Subcutaneous abdominal adipose tissue (tissue), 5 donors: ENCODE results near the gene GLB1L.

Source experiments
- H3K27ac ChIP-seq: one replicate; pipeline ENCODE4 v1.7.0; 2013; ENCODE audit warnings: low read depth, mild to moderate bottlenecking, inconsistent platforms, low read length, moderate library complexity
- H3K27me3 ChIP-seq, 5 donors: one replicate each; pipeline ENCODE4 v1.7.0; 2013; ENCODE audit warnings: low read length in 5 of 5, inconsistent platforms in 1 of 5; ENCODE audit not compliant: control insufficient read depth in 5 of 5, insufficient read depth in 4 of 5
- H3K36me3 ChIP-seq, 5 donors: one replicate each; pipeline ENCODE4 v1.7.0; 2013; ENCODE audit warnings: low read length in 5 of 5; ENCODE audit not compliant: control insufficient read depth in 5 of 5, insufficient read depth in 5 of 5
- H3K4me1 ChIP-seq, 5 donors: one replicate each; pipeline ENCODE4 v1.7.0; 2013; ENCODE audit warnings: low read length in 5 of 5, mild to moderate bottlenecking in 3 of 5, moderate library complexity in 1 of 5; ENCODE audit not compliant: control insufficient read depth in 5 of 5, insufficient read depth in 5 of 5
- H3K4me3 ChIP-seq, 5 donors: one replicate each; pipeline ENCODE4 v1.7.0; 2013; ENCODE audit warnings: low read length in 5 of 5, low read depth in 1 of 5
- H3K9ac ChIP-seq, 5 donors: one replicate each; pipeline ENCODE4 v1.7.0; 2013; ENCODE audit warnings: low read length in 5 of 5, mild to moderate bottlenecking in 4 of 5, moderate library complexity in 3 of 5
- H3K9me3 ChIP-seq, 5 donors: one replicate each; pipeline ENCODE4 v1.7.0; 2013; ENCODE audit warnings: low read length in 5 of 5; ENCODE audit not compliant: control insufficient read depth in 5 of 5
- donor health status: healthy.
- donor health status: healthy.
- donor health status: healthy.
- donor health status: healthy.
- donor health status: healthy.

The GLB1L gene

GRCh38 chr2:219245148-219245898 is at the start of gene GLB1L, which contains the start of gene STK16:
Gene GLB1L, minus strand, starts transcription at chr2:219245444. Its CDS starts 1,871 bp downstream, at chr2:219243573.
Gene STK16, plus strand, starts transcription at chr2:219245479. Its CDS starts 521 bp downstream, at chr2:219246000.
- H3K27ac ChIP-seq, result peak within 1 kb of the TSS; percentile 83
- H3K9me3 ChIP-seq, result no peaks in the 10 kb centered on the region
- H3K9ac ChIP-seq, result peak within 1 kb of the TSS; percentile 68 to 93 (median 92)
- no peaks in the 10 kb centered on the region for H3K27me3 ChIP-seq
- peak within 1 kb of the TSS; percentile 84 to 98 (median 92) for H3K4me3 ChIP-seq
- H3K36me3 ChIP-seq, result peaks cover 0 to 30% (median 13%) of the 10 kb centered on the region in 5 donors
- peaks cover 9 to 61% (median 50%) of the 10 kb centered on the region in 5 donors for H3K4me1 ChIP-seq

GRCh38 chr2:219294356-219295351 is 49.4 kb upstream of the GLB1L start:
- Histone ChIP-seq H3K4me1 (peaks cover 0 to 30% (median 23%) of the 10 kb centered on the region in 5 donors), H3K27me3 (peaks cover 0 to 10% (median 7%) of the 10 kb centered on the region in 5 donors), H3K27ac (peak overlapping the region; percentile 60), H3K4me3 (peak overlapping the region; percentile 33 to 74 (median 64)), H3K36me3 (no peaks in the 10 kb centered on the region), H3K9ac (peak overlapping the region; percentile 56 to 91 (median 76)), H3K9me3 (no peaks in the 10 kb centered on the region)

- H3K4me3 ChIP-seq, result peak overlapping the region in 2 of 5 donors; percentile 33 to 74
- H3K36me3 ChIP-seq, result no peaks in the 10 kb centered on the region
- peaks cover 0 to 4% (median 0%) of the 10 kb centered on the region in 5 donors for H3K27me3 ChIP-seq
- peaks cover 0 to 34% (median 26%) of the 10 kb centered on the region in 5 donors for H3K4me1 ChIP-seq
- no peaks in the 10 kb centered on the region for H3K9me3 ChIP-seq
- H3K27ac ChIP-seq, result peak overlapping the region; percentile 60
- peak overlapping the region in 4 of 5 donors; percentile 56 to 91 (median 78) for H3K9ac ChIP-seq
Observed at GRCh38 chr2:219293736-219294231, 48.5 kb upstream of the GLB1L start.

GRCh38 chr2:219292616-219293015 is 47.4 kb upstream of the GLB1L start:
- Histone ChIP-seq H3K9ac (no peak overlapping the region), H3K36me3 (no peaks in the 10 kb centered on the region)

GRCh38 chr2:219291910-219292490 is 46.8 kb upstream of the GLB1L start:
- Histone ChIP-seq H3K27ac (no peak overlapping the region), H3K9me3 (no peaks in the 10 kb centered on the region), H3K4me3 (no peak overlapping the region), H3K9ac (no peak overlapping the region), H3K4me1 (peaks cover 0 to 31% (median 25%) of the 10 kb centered on the region in 5 donors), H3K27me3 (no peaks in the 10 kb centered on the region), H3K36me3 (peaks cover 0 to under 1% (median 0%) of the 10 kb centered on the region in 5 donors)

More at GRCh38 chr2:219292616-219293015, 47.4 kb upstream of the GLB1L start:
- Histone ChIP-seq H3K4me1 (peaks cover 0 to 31% (median 25%) of the 10 kb centered on the region in 5 donors), H3K27me3 (peaks cover 0 to 2% (median 0%) of the 10 kb centered on the region in 5 donors), H3K27ac (no peak overlapping the region), H3K9me3 (no peaks in the 10 kb centered on the region), H3K4me3 (no peak overlapping the region)

- H3K27me3 ChIP-seq, result no peaks in the 10 kb centered on the region
- H3K4me3 ChIP-seq, result no peak overlapping the region
- H3K9me3 ChIP-seq, result no peaks in the 10 kb centered on the region
- peaks cover 0 to 34% (median 30%) of the 10 kb centered on the region in 5 donors for H3K4me1 ChIP-seq
- no peak overlapping the region for H3K27ac ChIP-seq
- no peak overlapping the region for H3K9ac ChIP-seq
- H3K36me3 ChIP-seq, result peaks cover 0 to 6% (median 4%) of the 10 kb centered on the region in 5 donors
Observed at GRCh38 chr2:219291394-219291793, 46.1 kb upstream of the GLB1L start.

GRCh38 chr2:219290381-219291171 is 45.3 kb upstream of the GLB1L start:
- Histone ChIP-seq H3K4me3 (no peak overlapping the region), H3K36me3 (peaks cover 0 to 12% (median 6%) of the 10 kb centered on the region in 5 donors), H3K9ac (peak overlapping the region in 1 of 5 donors; percentile 26), H3K9me3 (no peaks in the 10 kb centered on the region), H3K4me1 (peaks cover 0 to 39% (median 36%) of the 10 kb centered on the region in 5 donors), H3K27ac (peak overlapping the region; percentile 65), H3K27me3 (no peaks in the 10 kb centered on the region)

GRCh38 chr2:219289537-219290361 is 44.5 kb upstream of the GLB1L start:
- Histone ChIP-seq H3K9me3 (no peaks in the 10 kb centered on the region), H3K4me1 (peaks cover 0 to 40% (median 31%) of the 10 kb centered on the region in 5 donors), H3K4me3 (no peak overlapping the region), H3K9ac (peak overlapping the region in 2 of 5 donors; percentile 26 to 48), H3K27me3 (no peaks in the 10 kb centered on the region), H3K36me3 (peaks cover 0 to 21% (median 14%) of the 10 kb centered on the region in 5 donors), H3K27ac (peak overlapping the region; percentile 65)
